ENCODE results near the gene CHD2. TPM values are rescaled to one million over a fixed set of nuclear protein-coding genes. Genes with fewer than 3 reads are reported as not detected.
A peak's percentile ranks its signal among the peaks of the same experiment; 100 is the strongest.

Gene CHD2
- total and polyA plus RNA-seq, 4 donors = 39.4 to 547 (median 76.3) TPM

- ATAC-seq (ENCODE audit: insufficient read depth, low FRiP score) = no peak
- Histone ChIP-seq H3K27ac (ENCODE audit: low read depth in 1 of 2, low read length in 1 of 2) (peak overlapping the region; percentile 51 to 85), H3K27me3 (ENCODE audit: control insufficient read depth in 3 of 3, insufficient read depth in 3 of 3, low read length in 2 of 3) (no peaks in the 10 kb centered on the region), H3K4me1 (ENCODE audit: control insufficient read depth in 5 of 5, insufficient read depth in 5 of 5, low read length in 5 of 5) (peaks cover 4 to 37% (median 15%) of the 10 kb centered on the region in 5 donors), H3K9me3 (ENCODE audit: control insufficient read depth in 4 of 4, insufficient read depth in 3 of 4, low read length in 3 of 4) (no peaks in the 10 kb centered on the region), H3K4me3 (no peak overlapping the region), H3K36me3 (ENCODE audit: control insufficient read depth in 4 of 4, insufficient read depth in 4 of 4, low read length in 4 of 4) (peaks cover 6 to 16% (median 10%) of the 10 kb centered on the region in 4 donors), H3K9ac (ENCODE audit: insufficient read depth in 1 of 2, low read length in 2 of 2) (no peak overlapping the region)
- no peak for TF ChIP-seq CTCF (IDR thresholded peaks at IDR 0.05; ENCODE audit: control extremely low read depth, extremely low read depth)
- 70 to 82% methylated on average over 5 of the region's 5 CpGs for WGBS, 2 donors
- no peak for DNase-seq
Observed at GRCh38 chr15:92920595-92921161, 20.6 kb downstream of the CHD2 start.

GRCh38 chr15:92921215-92922131 is 21.3 kb downstream of the CHD2 start:
- no peak overlapping the region for H3K4me3 ChIP-seq
- H3K27ac ChIP-seq (ENCODE audit: low read depth in 1 of 2, low read length in 1 of 2) = peak overlapping the region; percentile 51 to 85
- ATAC-seq (ENCODE audit: insufficient read depth, low FRiP score) = peak; percentile 46
- no peak for DNase-seq
- no peak for TF ChIP-seq CTCF (IDR thresholded peaks at IDR 0.05; ENCODE audit: control extremely low read depth, extremely low read depth)
- H3K9ac ChIP-seq (ENCODE audit: insufficient read depth in 1 of 2, low read length in 2 of 2) = peak overlapping the region in 1 of 2 donors; percentile 26
- H3K4me1 ChIP-seq (ENCODE audit: control insufficient read depth in 5 of 5, insufficient read depth in 5 of 5, low read length in 5 of 5) = peaks cover 4 to 33% (median 14%) of the 10 kb centered on the region in 5 donors
- WGBS, 2 donors = 74 to 76% methylated on average over 4 of the region's 4 CpGs
- H3K27me3 ChIP-seq (ENCODE audit: control insufficient read depth in 3 of 3, insufficient read depth in 3 of 3, low read length in 2 of 3) = no peaks in the 10 kb centered on the region
- H3K9me3 ChIP-seq (ENCODE audit: control insufficient read depth in 4 of 4, insufficient read depth in 3 of 4, low read length in 3 of 4) = no peaks in the 10 kb centered on the region
- peaks cover 9 to 19% (median 11%) of the 10 kb centered on the region in 4 donors for H3K36me3 ChIP-seq (ENCODE audit: control insufficient read depth in 4 of 4, insufficient read depth in 4 of 4, low read length in 4 of 4)

- Histone ChIP-seq H3K4me3 (no peak overlapping the region), H3K36me3 (ENCODE audit: control insufficient read depth in 4 of 4, insufficient read depth in 4 of 4, low read length in 4 of 4) (peaks cover 9 to 28% (median 13%) of the 10 kb centered on the region in 4 donors), H3K4me1 (ENCODE audit: control insufficient read depth in 5 of 5, insufficient read depth in 5 of 5, low read length in 5 of 5) (peaks cover 4 to 28% (median 10%) of the 10 kb centered on the region in 5 donors), H3K9ac (ENCODE audit: insufficient read depth in 1 of 2, low read length in 2 of 2) (no peak overlapping the region), H3K27ac (ENCODE audit: low read depth in 1 of 2, low read length in 1 of 2) (peak overlapping the region; percentile 74 to 85), H3K27me3 (ENCODE audit: control insufficient read depth in 3 of 3, insufficient read depth in 3 of 3, low read length in 2 of 3) (no peaks in the 10 kb centered on the region), H3K9me3 (ENCODE audit: control insufficient read depth in 4 of 4, insufficient read depth in 3 of 4, low read length in 3 of 4) (no peaks in the 10 kb centered on the region)
- no peak for TF ChIP-seq CTCF (IDR thresholded peaks at IDR 0.05; ENCODE audit: control extremely low read depth, extremely low read depth)
- no peak for ATAC-seq (ENCODE audit: insufficient read depth, low FRiP score)
- no peak for DNase-seq
- WGBS, 2 donors = 38 to 63% methylated on average over 5 of the region's 5 CpGs
Observed at GRCh38 chr15:92922418-92923002, 22.4 kb downstream of the CHD2 start.
